ENCODE results near the gene SLC17A4.

SLC17A4 gene, protein sequence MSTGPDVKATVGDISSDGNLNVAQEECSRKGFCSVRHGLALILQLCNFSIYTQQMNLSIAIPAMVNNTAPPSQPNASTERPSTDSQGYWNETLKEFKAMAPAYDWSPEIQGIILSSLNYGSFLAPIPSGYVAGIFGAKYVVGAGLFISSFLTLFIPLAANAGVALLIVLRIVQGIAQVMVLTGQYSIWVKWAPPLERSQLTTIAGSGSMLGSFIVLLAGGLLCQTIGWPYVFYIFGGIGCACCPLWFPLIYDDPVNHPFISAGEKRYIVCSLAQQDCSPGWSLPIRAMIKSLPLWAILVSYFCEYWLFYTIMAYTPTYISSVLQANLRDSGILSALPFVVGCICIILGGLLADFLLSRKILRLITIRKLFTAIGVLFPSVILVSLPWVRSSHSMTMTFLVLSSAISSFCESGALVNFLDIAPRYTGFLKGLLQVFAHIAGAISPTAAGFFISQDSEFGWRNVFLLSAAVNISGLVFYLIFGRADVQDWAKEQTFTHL

DNA sequence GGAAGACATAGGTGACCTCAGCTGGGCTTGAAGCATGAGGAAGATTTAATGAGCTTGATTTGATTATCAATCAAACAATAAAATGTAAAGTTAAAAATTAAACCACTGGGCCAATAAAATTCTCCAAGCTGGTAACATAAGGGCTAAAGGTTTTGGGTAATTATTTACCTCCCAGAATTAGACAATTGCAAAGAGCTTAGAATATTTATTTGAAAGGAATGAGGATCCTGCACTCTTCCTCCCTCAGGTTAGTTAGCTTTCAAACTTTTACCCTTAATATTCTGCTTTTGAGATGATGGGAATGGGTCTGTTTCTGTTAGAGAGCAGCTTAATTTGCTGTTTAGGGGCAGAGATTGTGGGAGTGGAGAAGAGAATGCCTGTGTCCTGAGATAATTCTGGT, at the start of gene SLC17A4:
SLC17A4 (plus strand) TSS at position 208 of the 400 bp plus-strand sequence. CDS start 7,221 bp downstream, outside the sequence.
- H4K20me1 ChIP-seq (ENCODE audit: low read depth, low read length), result no peaks in the 10 kb centered on the region
- H3K27ac ChIP-seq (ENCODE audit: low read depth, low read length), result no peak within 1 kb of the TSS
- no peaks in the 10 kb centered on the region for H3K9me3 ChIP-seq (ENCODE audit: insufficient read depth, low read length)
- H3K27me3 ChIP-seq (ENCODE audit: low read length), result no peaks in the 10 kb centered on the region
- H3F3A ChIP-seq (ENCODE audit: insufficient read depth), result no peaks in the 10 kb centered on the region
- TF ChIP-seq EZH2phosphoT487 (conservative IDR thresholded peaks at IDR 0.05; ENCODE audit: low read length), result no peak
- TF ChIP-seq, protein P1, sequence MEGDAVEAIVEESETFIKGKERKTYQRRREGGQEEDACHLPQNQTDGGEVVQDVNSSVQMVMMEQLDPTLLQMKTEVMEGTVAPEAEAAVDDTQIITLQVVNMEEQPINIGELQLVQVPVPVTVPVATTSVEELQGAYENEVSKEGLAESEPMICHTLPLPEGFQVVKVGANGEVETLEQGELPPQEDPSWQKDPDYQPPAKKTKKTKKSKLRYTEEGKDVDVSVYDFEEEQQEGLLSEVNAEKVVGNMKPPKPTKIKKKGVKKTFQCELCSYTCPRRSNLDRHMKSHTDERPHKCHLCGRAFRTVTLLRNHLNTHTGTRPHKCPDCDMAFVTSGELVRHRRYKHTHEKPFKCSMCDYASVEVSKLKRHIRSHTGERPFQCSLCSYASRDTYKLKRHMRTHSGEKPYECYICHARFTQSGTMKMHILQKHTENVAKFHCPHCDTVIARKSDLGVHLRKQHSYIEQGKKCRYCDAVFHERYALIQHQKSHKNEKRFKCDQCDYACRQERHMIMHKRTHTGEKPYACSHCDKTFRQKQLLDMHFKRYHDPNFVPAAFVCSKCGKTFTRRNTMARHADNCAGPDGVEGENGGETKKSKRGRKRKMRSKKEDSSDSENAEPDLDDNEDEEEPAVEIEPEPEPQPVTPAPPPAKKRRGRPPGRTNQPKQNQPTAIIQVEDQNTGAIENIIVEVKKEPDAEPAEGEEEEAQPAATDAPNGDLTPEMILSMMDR (IDR thresholded peaks at IDR 0.05; ENCODE audit: insufficient read depth, low read length, poor library complexity, severe bottlenecking), result no peak
- no peaks in the 10 kb centered on the region for H3K36me3 ChIP-seq (ENCODE audit: low read length)
- H3K79me2 ChIP-seq (ENCODE audit: insufficient read depth, low read length), result no peaks in the 10 kb centered on the region
- no peak within 1 kb of the TSS for H3K4me2 ChIP-seq (ENCODE audit: low read depth, low read length, poor library complexity, severe bottlenecking)
- no peak within 1 kb of the TSS for H3K4me3 ChIP-seq (ENCODE audit: insufficient read depth, low read length, poor library complexity, severe bottlenecking)
- no peak within 1 kb of the TSS for H3K9ac ChIP-seq (ENCODE audit: low read length)
- H3K9me2 ChIP-seq (replicated peaks; ENCODE audit: insufficient read depth, low read length), result no peaks in the 10 kb centered on the region
- no peak within 1 kb of the TSS for H2AFZ ChIP-seq (ENCODE audit: low read depth, low read length, severe bottlenecking)

DNA sequence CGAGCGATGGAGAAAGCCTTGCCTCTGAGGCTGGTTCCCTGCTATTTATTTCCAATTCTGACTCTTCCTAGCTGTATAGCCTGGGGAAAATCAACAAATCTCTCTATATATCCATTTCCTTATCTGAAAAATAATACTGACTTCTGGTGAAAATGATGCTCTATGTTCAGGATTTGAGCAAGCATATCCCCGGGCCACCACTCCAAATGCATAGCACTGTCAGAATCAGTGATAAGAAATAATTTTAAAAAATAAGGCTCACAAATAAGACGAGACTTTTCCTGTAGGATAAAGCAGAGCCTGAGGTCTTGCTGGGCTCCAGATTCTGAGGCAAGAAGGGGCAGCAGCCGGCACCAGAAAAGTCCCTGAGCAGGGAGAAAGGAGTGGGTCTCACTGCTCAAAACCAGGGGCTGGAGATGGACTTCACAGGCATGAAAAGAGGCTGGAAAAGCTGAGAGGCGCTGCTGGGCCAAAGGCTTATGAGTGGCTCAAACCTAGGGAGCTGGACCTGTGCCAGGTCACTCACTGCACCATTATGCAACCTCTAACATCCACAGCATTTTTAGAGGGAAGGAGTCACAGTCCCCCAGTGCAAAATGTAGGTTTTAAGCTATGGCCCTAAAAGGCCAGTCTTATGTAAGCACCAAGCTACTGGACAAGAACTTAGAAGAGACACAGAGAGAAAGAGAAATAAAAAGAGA, 48.1 kb upstream of the SLC17A4 start:
- no peak overlapping the region for H3K4me2 ChIP-seq (ENCODE audit: low read depth, low read length, poor library complexity, severe bottlenecking)
- H3K27me3 ChIP-seq (ENCODE audit: low read length), result no peaks in the 10 kb centered on the region
- no peak overlapping the region for H3K4me3 ChIP-seq (ENCODE audit: insufficient read depth, low read length, poor library complexity, severe bottlenecking)
- H3K9ac ChIP-seq (ENCODE audit: low read length), result no peak overlapping the region
- no peaks in the 10 kb centered on the region for H3K9me2 ChIP-seq (replicated peaks; ENCODE audit: insufficient read depth, low read length)
- H3K27ac ChIP-seq (ENCODE audit: low read depth, low read length), result no peak overlapping the region
- no peaks in the 10 kb centered on the region for H3K36me3 ChIP-seq (ENCODE audit: low read length)
- H3K9me3 ChIP-seq (ENCODE audit: insufficient read depth, low read length), result no peaks in the 10 kb centered on the region
- H3F3A ChIP-seq (ENCODE audit: insufficient read depth), result no peaks in the 10 kb centered on the region
- TF ChIP-seq EZH2phosphoT487 (conservative IDR thresholded peaks at IDR 0.05; ENCODE audit: low read length), result no peak
- TF ChIP-seq, protein P1 (IDR thresholded peaks at IDR 0.05; ENCODE audit: insufficient read depth, low read length, poor library complexity, severe bottlenecking), result no peak
- H4K20me1 ChIP-seq (ENCODE audit: low read depth, low read length), result no peaks in the 10 kb centered on the region
- H3K79me2 ChIP-seq (ENCODE audit: insufficient read depth, low read length), result no peaks in the 10 kb centered on the region
- no peak overlapping the region for H2AFZ ChIP-seq (ENCODE audit: low read depth, low read length, severe bottlenecking)

DNA sequence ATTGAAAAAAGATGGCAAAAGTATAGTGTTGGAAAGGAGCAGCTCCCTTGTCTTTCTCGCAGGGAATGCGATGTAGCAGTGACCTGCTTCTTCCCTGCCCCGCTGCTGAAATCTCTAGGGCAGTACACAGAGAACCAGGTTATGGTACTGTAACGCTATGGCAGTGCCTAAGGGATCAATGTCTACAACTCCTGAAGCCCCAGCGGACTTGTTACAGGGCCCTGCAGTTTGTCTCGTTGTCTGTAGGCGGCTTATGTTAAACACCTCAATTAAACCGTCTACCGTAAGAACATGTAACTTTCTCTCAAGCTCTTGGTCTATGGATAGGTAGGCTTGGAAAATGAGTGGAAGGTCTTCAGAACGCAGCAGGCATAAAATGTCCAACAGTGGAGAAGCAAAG, 44.8 kb upstream of the SLC17A4 start:
- TF ChIP-seq, protein P1 (IDR thresholded peaks at IDR 0.05; ENCODE audit: insufficient read depth, low read length, poor library complexity, severe bottlenecking), result no peak
- TF ChIP-seq EZH2phosphoT487 (conservative IDR thresholded peaks at IDR 0.05; ENCODE audit: low read length), result no peak
- no peaks in the 10 kb centered on the region for H3K79me2 ChIP-seq (ENCODE audit: insufficient read depth, low read length)
- H3F3A ChIP-seq (ENCODE audit: insufficient read depth), result no peaks in the 10 kb centered on the region
- H3K36me3 ChIP-seq (ENCODE audit: low read length), result no peaks in the 10 kb centered on the region
- H3K4me3 ChIP-seq (ENCODE audit: insufficient read depth, low read length, poor library complexity, severe bottlenecking), result no peak overlapping the region
- H3K4me2 ChIP-seq (ENCODE audit: low read depth, low read length, poor library complexity, severe bottlenecking), result no peak overlapping the region
- H3K27ac ChIP-seq (ENCODE audit: low read depth, low read length), result no peak overlapping the region
- no peaks in the 10 kb centered on the region for H3K9me3 ChIP-seq (ENCODE audit: insufficient read depth, low read length)
- H2AFZ ChIP-seq (ENCODE audit: low read depth, low read length, severe bottlenecking), result no peak overlapping the region
- no peaks in the 10 kb centered on the region for H3K9me2 ChIP-seq (replicated peaks; ENCODE audit: insufficient read depth, low read length)
- H3K27me3 ChIP-seq (ENCODE audit: low read length), result 0 out of 2 replicates have a peak, but pooled peaks cover 3% of the 10 kb centered on the region
- H3K9ac ChIP-seq (ENCODE audit: low read length), result no peak overlapping the region
- no peaks in the 10 kb centered on the region for H4K20me1 ChIP-seq (ENCODE audit: low read depth, low read length)

Measured in SU-DHL-6 (cell line).